Vagina (tissue), 2 donors: ENCODE data around the gene PRDM16. TPM values are rescaled to one million over a fixed set of nuclear protein-coding genes. Genes with fewer than 3 reads are reported as not detected.

Experiments used
- DNase-seq, 2 donors: peaks; one replicate each; pipeline ENCODE4 v3.0.0-alpha.2; 2017; ENCODE audit errors: extremely low spot score in 2 of 2
- H3K27ac ChIP-seq: fragments of 200-600 bp; sonication (generic); one replicate; pipeline ENCODE4 v1.5.1; 2019
- H3K27me3 ChIP-seq: fragments of 200-600 bp; sonication (generic); one replicate; pipeline ENCODE4 v1.5.1; 2019
- H3K36me3 ChIP-seq, 2 donors: fragments of 200-600 bp; sonication (generic); one replicate each; pipeline ENCODE4 v1.5.1; 2017 to 2019
- H3K4me1 ChIP-seq: fragments of 200-600 bp; sonication (generic); one replicate; pipeline ENCODE4 v1.5.1; 2019
- H3K4me3 ChIP-seq, 2 donors: fragments of 200-600 bp; sonication (generic); 1 replicate in 1 of 2; 2 replicates in 1 of 2; pipeline ENCODE4 v1.5.1; 2016 to 2019
- H3K9me3 ChIP-seq: fragments of 200-600 bp; sonication (generic); one replicate; pipeline ENCODE4 v1.5.1; 2019
- POLR2A ChIP-seq, 2 donors: fragments of 450-650 bp; IDR thresholded peaks; one replicate each; pipeline ENCODE4 v1.6.1; 2017; ENCODE audit warnings: antibody characterized with exemption in 2 of 2, mild to moderate bottlenecking in 2 of 2, moderate library complexity in 2 of 2
- POLR2AphosphoS5 ChIP-seq, 2 donors: sonication (generic); formaldehyde crosslinking; IDR thresholded peaks; one replicate each; pipeline ENCODE4 v1.9.0; 2017; ENCODE audit warnings: antibody characterized with exemption in 2 of 2, mild to moderate bottlenecking in 2 of 2, low read depth in 1 of 2; ENCODE audit not compliant: insufficient read depth in 1 of 2
- intact Hi-C: fragments of 100-400 bp; cut with DNase I; formaldehyde crosslinking; loops from one replicate; pipeline ENCODE4 v1.15.1; 2023
- total RNA-seq: library from RNA; depleted of rRNA; stranded (reverse); fragments of >200 nt; gene quantifications from one replicate; pipeline ENCODE4 v1.2.3, GENCODE V29; 2016
- TF ChIP-seq, protein P1 (sequence below), 3 experiments: fragments of 450-650 bp in 2 of 3; fragments of 200-600 bp in 1 of 3; sonication (generic) in 1 of 3; IDR thresholded peaks; one replicate each; pipeline ENCODE4 v1.5.1; 2017 to 2019; ENCODE audit warnings: antibody characterized with exemption in 3 of 3, mild to moderate bottlenecking in 2 of 3, moderate library complexity in 2 of 3

PRDM16 gene
- total RNA-seq, 1 donor from 2014 or later: 3.9 TPM

DNA sequence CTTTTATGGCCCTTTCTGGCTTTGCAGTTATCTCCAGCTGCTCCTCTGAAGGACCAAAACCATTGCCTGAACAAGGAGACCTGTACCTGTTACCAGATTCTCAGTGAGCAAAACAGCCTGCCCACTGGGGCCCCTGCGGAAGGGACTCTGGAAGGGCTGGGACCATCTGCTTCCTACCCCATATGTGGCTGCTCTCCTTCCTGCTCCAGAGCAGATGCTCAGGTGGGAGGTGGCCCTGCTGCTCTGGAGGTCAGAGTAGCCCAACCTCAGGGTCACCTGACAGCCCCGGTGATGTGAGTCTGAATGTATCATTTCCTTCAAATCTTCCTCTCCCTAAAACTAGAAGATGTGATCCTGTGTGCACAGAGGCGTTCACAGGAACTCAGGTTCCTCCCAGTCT is 33.6 kb downstream of the PRDM16 start:
- DNase-seq: no peak
- no peaks in the 10 kb centered on the region for H3K9me3 ChIP-seq
- H3K4me1 ChIP-seq: no peaks in the 10 kb centered on the region
- intact Hi-C loops: no loop called here
- H3K27me3 ChIP-seq: no peaks in the 10 kb centered on the region
- H3K27ac ChIP-seq: no peak overlapping the region
- H3K4me3 ChIP-seq: no peak overlapping the region
- TF ChIP-seq POLR2A (IDR thresholded peaks at IDR 0.05) (no peak), POLR2AphosphoS5 (IDR thresholded peaks at IDR 0.05; ENCODE audit: insufficient read depth in 1 of 2, low read depth in 1 of 2) (no peak)
- TF ChIP-seq, protein P1, sequence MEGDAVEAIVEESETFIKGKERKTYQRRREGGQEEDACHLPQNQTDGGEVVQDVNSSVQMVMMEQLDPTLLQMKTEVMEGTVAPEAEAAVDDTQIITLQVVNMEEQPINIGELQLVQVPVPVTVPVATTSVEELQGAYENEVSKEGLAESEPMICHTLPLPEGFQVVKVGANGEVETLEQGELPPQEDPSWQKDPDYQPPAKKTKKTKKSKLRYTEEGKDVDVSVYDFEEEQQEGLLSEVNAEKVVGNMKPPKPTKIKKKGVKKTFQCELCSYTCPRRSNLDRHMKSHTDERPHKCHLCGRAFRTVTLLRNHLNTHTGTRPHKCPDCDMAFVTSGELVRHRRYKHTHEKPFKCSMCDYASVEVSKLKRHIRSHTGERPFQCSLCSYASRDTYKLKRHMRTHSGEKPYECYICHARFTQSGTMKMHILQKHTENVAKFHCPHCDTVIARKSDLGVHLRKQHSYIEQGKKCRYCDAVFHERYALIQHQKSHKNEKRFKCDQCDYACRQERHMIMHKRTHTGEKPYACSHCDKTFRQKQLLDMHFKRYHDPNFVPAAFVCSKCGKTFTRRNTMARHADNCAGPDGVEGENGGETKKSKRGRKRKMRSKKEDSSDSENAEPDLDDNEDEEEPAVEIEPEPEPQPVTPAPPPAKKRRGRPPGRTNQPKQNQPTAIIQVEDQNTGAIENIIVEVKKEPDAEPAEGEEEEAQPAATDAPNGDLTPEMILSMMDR (IDR thresholded peaks at IDR 0.05): no peak
- H3K36me3 ChIP-seq: no peaks in the 10 kb centered on the region

DNA sequence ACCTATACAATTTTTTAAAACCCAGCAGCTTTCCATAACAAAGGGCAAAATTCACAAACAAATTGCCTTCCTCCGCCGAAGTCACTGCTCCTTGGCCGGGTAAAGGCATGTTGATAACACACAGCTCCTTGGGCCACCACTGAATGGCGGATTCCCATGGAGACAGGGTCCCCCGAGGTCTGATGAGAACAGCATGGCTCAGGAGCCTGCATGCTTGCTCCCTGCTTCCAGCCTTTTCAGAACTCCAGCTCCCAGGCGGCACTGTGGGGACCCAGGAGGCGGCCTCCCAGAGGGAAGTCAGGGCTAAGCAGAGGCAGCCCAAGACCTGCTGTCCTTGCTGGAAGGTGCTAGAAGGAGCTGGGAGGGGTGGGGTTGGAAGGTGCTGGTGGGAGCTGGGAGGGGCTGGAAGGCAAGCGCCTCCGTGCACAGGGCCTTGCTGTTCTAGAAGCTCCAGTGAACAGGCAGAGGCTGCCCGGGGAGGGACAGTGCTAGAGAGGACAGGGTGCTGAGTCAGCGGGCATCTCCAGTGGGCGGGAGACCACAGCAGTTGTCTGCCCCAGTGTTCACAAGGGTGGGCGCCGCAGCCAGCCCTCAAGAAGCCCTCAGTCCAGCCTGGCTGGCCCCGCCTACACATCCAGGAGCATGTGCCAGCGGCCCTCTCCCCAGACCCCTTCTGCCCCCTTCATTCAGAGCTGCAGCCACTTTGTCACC is 35.1 kb downstream of the PRDM16 start:
- Histone ChIP-seq H3K4me3 (no peak overlapping the region), H3K27me3 (no peaks in the 10 kb centered on the region)

DNA sequence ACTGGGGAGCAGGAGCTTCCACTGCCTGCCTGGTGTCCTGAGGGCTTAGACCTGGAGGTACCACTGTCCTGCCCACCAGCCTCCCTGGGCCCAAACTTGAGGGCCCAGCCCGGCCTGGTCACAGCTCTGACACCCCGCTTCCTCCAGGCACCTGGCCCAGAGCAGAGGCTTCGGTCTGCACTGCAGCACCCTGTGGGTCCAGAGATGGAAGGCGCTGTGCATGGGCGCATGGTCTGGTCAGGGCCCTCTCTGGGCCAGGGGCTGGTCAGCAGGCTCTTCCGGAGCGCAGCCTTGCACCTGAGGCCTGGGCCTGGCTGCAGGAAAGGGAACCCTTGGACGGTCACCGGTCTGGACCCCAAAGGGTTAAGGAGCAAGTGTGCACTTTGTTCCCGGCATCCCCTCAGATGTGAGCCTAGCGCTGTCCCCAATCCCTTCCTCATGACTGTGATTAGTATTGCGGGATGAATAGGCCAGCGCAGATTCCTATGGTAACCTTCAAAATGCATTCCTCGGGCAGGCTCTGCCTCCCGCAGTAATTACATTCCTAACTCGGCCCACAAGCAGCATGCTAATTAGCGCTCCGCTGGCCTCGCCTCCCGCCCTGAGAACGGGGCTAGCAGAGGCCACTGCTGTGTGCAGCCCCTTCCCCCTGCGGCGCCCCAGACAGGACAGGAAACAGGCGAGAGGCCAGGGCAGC is 36.3 kb downstream of the PRDM16 start:
- Histone ChIP-seq H3K27me3 (no peaks in the 10 kb centered on the region), H3K4me3 (no peak overlapping the region), H3K27ac (no peak overlapping the region), H3K4me1 (no peaks in the 10 kb centered on the region), H3K9me3 (no peaks in the 10 kb centered on the region), H3K36me3 (no peaks in the 10 kb centered on the region)
- DNase-seq: no peak
- TF ChIP-seq, protein P1 (IDR thresholded peaks at IDR 0.05): no peak
- TF ChIP-seq POLR2AphosphoS5 (IDR thresholded peaks at IDR 0.05; ENCODE audit: insufficient read depth in 1 of 2, low read depth in 1 of 2): no peak
- TF ChIP-seq POLR2A (IDR thresholded peaks at IDR 0.05): no peak
- intact Hi-C loops: no loop called here

More for the DNA sequence above, 35.1 kb downstream of the PRDM16 start:
- Histone ChIP-seq H3K36me3 (no peaks in the 10 kb centered on the region), H3K27ac (no peak overlapping the region), H3K9me3 (no peaks in the 10 kb centered on the region), H3K4me1 (no peaks in the 10 kb centered on the region)
- no peak for DNase-seq
- TF ChIP-seq, protein P1 (IDR thresholded peaks at IDR 0.05): no peak
- TF ChIP-seq POLR2AphosphoS5 (IDR thresholded peaks at IDR 0.05; ENCODE audit: insufficient read depth in 1 of 2, low read depth in 1 of 2) (no peak), POLR2A (IDR thresholded peaks at IDR 0.05) (no peak)
- intact Hi-C loops: no loop called here

DNA sequence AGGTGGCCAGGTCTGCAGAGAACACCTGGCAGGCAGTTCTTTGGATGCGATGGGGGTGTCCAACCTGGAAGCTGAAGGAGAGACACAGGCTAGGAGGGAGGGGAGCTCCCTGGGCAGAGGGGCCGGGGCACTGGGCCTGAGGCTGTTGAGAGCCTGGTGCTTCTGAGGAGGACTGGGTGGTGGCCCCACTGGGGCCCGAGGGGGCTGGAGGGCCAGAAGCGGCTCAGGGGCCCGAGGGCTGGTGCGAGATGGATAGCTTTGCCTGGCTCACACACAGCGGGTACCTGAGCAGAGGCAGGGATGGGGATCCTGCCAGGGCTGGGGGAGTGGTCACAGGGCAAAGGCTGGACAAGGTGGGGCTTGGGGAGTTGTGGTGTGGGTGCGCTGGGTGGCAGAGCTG is 37.2 kb downstream of the PRDM16 start:
- Histone ChIP-seq H3K27ac (no peak overlapping the region), H3K9me3 (no peaks in the 10 kb centered on the region), H3K27me3 (no peaks in the 10 kb centered on the region), H3K4me3 (no peak overlapping the region), H3K36me3 (no peaks in the 10 kb centered on the region), H3K4me1 (no peaks in the 10 kb centered on the region)
- TF ChIP-seq, protein P1 (IDR thresholded peaks at IDR 0.05): no peak
- TF ChIP-seq POLR2AphosphoS5 (IDR thresholded peaks at IDR 0.05; ENCODE audit: insufficient read depth in 1 of 2, low read depth in 1 of 2): no peak
- TF ChIP-seq POLR2A (IDR thresholded peaks at IDR 0.05): no peak
- no peak for DNase-seq
- intact Hi-C loops: no loop called here

DNA sequence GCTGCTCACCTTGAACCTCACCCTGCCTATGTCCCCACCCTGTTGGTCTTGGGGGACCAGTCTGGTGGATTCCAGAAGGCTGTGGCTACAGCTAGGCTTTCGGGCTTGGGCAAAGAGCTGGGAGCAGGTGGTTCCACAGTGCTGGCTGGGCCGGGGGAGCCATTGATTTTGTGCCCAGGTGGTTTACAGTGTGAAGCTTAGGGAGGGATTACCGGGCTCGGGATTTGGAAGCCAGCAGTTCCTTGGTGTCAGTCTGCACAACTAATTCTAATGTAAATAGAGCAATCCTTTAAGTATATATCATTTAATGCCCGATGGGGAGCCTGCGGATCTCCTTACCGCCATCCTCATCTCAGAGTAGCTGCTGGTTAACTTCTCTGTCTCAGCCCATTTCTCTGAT is 38.2 kb downstream of the PRDM16 start:
- H3K27me3 ChIP-seq: no peaks in the 10 kb centered on the region
- intact Hi-C loops: no loop called here
- TF ChIP-seq POLR2AphosphoS5 (IDR thresholded peaks at IDR 0.05; ENCODE audit: insufficient read depth in 1 of 2, low read depth in 1 of 2) (no peak), POLR2A (IDR thresholded peaks at IDR 0.05) (no peak)
- TF ChIP-seq, protein P1 (IDR thresholded peaks at IDR 0.05): no peak
- no peaks in the 10 kb centered on the region for H3K36me3 ChIP-seq
- H3K4me1 ChIP-seq: no peaks in the 10 kb centered on the region
- H3K9me3 ChIP-seq: no peaks in the 10 kb centered on the region
- no peak overlapping the region for H3K27ac ChIP-seq
- H3K4me3 ChIP-seq: no peak overlapping the region
- no peak for DNase-seq
